Renal cortex interstitium (tissue), 11 donors: ENCODE measurements around the gene RFT1. TPM values are rescaled to one million over a fixed set of nuclear protein-coding genes. Genes with fewer than 3 reads are reported as not detected.

Experiments used
- DNase-seq, 11 donors: peaks; one replicate each; pipeline ENCODE4 v3.0.0-alpha.2; 2013; ENCODE audit warnings: low read depth in 9 of 11, low spot score in 4 of 11; ENCODE audit errors: extremely low read depth in 1 of 11
- polyA plus RNA-seq, 3 donors: library from polyadenylated mRNA; unstranded; fragments of 120-200 nt; gene quantifications; one replicate each; pipeline ENCODE4 v1.2.1, GENCODE V29; 2013; ENCODE audit not compliant: insufficient read length in 3 of 3

Gene RFT1
- polyA plus RNA-seq, 3 donors, result 23.2 to 26.7 (median 26.1) TPM

DNA sequence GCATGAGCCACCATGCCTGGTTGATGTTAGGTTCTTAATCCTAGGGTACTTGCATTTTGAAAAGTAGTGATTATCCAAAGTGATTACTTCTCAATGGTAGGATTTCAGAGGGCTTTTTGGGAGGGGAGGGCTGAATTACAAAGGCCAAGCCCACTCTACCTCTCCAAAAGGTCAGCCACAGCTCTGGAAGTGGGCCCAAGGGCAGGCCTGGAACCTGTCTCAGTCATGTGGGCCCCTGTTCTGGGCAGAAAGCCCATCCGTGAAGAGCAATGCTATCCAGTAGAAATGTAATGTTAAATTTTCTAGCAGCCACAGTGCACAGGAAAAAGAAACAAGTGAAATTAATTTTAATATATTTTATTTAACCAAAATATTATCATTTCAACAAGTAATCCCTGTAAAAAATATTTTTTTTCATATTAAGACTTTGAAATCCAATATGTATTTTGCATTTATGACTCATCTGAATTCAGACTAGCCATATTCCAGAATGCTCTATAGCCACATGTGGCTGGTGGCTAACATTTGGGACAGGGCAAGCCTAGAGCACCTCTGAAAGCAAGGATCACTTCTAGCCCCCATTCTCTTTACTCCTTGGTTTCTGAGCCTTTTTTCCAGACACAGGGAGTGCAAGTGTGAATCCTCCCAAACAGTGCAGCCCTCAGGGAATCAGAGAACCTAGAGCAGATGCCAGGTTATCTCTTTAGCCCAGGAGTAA, 16.8 kb downstream of the RFT1 start:
- no peak for DNase-seq

DNA sequence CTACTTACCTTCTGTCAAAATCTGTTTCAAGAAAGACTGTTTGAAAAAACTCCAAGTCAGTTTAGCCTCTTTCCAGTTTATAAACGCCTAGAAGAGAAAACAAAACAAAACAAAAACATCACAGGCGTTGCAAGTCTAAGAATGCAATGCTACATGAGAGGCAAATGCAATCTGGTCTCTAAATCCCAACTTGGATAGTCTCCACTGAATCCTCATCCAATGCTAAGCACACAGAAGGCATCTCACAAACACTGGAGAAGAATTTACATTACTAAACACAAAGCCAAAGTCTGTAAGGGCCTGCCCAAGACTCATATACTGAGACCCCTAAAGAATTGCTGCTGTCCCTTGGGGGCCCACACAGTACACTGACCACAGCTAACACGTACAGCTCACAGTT, 18.4 kb downstream of the RFT1 start:
- DNase-seq, result no peak

DNA sequence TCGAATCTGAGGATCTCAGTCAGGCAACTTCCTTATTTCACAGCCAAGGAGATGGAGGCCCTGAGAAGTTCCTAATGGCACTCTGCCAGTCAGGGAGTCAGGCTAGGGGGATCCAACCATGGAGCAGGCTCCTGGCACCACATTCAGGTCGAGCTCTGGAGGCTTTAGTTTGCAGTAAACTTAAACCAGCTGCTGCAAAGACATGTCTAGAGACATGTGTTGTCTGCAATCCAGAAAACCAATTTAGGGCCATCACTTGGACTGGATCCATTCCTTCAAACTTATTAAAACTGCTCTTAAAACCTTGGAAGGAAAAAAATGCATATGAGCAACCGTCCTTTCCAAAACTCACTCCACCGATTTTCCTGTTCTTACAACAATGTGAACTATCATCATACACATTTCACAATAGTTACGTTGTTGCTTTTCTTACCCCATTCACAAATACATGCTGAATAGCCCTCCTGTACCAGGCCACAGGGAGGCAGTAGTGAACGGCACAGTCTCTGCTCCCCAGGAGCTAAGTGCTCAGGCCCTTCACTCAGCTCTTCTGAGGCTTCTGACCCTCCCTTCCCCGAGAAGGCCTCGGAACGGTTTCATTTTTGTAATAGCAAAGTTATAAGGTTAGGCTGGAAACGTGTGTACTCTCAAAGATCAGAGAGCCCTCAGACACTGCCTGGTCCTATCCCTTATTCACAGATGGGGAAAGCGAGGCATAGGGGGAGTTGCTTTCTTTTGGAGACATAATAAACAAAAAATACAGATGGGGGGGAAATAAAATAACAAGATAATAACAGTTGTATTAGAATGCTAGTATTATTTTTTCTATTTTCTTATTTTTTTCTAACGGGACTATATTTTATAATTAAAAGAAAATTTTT, 20.1 kb downstream of the RFT1 start:
- DNase-seq, result peak in 2 of 11 donors; percentile 39 to 44

DNA sequence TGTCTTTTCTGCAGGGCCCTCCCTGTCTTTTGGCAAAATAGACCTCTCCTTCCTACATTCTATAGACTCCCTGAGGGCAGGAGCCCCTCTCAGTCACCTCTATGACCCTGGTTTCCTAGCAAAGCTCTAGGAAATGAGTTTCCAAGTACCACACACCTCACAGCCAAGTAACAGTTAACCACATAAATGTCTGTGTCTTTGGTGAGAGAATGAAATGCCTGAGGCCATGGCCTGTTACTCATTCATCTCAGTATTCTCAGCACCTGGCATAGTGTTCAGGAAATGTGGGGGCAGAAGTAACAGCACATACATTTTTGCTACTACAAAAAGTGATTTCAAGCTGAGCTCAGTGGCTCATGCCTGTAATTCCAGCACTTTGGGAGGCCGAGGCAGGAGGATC, 21.0 kb downstream of the RFT1 start:
- no peak for DNase-seq

- DNase-seq, result no peak
Measured at GRCh38 chr3:53104762-53105161, 25.5 kb downstream of the RFT1 start.

DNA sequence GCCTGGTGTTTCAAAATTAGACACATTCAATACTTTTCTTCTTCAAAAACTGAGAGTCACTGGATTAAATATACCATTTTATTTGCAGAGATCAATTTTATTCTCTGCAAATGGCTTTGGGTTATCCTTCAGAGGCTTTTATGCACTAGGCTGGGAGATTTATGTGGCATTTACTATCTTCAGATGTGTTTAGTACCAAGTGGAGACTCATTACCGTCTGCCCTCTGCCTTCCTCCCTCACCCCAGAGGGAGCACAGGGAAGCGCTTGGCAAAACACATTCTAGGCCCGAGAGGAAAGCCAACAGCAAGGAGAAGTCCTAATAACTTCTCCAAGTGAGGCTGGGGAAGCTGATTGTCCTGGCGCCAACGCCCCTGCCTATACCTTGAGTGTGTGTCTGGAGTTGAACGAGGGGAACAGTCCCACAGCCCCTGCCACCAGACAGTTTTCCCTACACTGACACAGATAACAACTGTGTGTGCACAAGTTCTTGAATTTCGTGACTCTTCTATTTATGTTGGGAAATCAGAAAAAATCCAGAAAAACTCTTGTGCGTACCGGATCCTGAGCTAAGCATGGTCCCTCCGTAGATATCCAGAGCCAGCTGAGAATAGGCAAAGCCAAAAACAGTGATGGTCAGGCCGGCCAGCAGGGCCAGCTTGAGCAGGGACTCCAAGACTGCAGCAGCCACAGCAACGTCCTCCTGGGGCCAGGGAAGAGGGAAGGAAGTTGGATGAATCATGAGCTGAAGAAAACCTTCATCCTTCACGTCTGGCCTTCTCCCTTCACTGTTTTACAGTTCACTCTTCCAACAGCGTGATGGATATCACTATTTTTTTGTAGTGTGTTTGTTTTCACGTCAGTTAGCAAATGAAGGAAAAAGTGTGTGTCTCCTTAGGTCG, 26.6 kb downstream of the RFT1 start:
- no peak for DNase-seq

DNA sequence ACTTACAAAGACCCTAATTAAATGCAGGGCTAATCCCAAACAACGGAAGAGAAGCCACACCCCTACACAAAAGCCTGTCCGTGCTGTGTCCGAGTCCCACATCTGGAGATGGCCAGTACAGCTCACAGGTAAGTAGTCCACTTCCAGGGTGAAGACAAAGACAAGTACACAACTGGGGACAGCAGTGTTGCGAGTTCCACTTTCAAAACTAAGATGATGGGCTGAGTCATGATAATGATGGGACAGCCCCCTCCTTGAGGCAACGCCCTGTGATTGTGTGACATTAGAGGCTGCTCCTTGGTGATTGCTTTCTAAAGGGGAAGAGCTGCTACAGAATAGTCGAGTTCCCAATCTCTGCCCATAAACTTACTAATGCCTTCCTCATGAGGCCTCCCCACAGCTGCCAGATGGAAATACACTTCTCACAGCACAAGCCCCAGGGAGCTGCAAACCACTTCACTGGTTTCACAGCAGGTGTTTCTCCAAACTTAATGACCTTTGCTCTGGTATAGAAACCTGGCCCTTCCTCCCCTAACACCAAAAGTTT, 27.6 kb downstream of the RFT1 start:
- no peak for DNase-seq

- no peak for DNase-seq
Measured at GRCh38 chr3:53101956-53102355, 28.3 kb downstream of the RFT1 start.

DNA sequence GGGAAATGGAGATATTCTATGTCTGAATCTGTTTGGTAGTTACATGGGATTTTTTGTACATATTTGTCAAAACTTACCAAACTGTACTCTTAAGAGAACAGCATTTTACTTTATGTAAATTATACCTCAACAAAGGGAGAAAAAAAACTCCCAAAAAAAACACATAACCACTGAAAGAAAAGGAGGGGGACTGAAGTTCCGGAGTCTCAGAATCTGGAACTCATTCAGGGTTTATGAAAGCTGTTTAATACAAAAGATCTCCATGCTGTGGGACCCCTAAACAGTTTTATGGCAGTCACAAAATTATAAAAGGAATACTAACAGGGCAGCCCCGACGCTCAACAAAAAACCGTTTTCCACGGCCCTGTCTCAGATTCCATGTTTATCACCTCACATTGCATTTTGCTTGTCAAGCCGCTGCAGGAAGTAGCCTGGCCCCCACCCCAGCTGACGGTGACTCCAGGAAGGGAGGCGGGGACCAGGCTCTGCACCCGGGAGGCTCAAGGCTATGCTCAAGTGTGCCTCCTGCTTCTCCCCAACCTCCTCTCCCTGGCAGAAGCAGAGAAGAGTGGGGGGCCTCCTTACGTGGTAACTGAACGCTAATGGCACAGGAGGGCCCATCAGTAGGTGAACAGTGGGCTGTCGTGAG, 29.3 kb downstream of the RFT1 start:
- DNase-seq, result peak in 1 of 11 donors; percentile 30

- DNase-seq, result no peak
Measured at GRCh38 chr3:53097887-53098286, 32.3 kb downstream of the RFT1 start.

DNA sequence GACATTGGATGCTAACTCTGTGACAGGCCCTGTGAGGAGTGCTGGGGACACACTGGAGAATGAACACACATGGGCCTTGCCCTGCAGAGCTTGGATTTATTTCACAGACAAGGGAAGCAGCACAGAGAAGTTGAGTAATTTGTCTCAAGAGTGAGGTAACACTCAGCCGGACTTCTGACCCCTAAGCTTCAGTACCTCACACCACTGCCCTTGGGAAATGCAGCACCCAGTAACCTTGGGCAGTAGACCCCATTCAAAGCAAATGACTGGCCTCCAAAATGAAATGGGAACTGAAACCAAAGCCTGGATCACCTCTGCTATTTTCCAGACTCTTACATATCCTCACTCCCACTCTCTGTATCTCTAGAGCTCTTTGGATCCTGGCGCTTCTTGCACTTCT, 37.3 kb downstream of the RFT1 start:
- DNase-seq, result no peak

GRCh38 chr3:53092216-53092615, 38.0 kb downstream of the RFT1 start:
- DNase-seq, result no peak

DNA sequence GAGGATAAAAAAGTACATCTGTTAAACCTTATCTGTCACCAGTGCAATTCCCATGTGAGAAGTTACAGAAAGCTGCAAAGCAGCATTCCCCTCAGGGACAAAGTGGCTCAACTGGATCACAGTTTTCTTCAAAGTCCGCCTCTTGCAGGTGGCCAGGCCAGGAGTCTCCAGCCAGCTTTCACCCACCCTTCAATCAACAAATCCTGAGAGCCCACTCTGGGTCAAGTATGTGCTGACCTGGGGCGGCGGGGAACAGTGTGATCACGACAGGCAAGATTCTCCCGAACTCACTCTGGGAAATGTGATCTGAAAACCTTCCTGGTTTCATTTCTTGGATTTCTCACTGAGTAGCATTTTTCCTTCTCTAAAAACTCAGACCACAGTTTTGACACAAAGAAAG, 39.2 kb downstream of the RFT1 start:
- no peak for DNase-seq

DNA sequence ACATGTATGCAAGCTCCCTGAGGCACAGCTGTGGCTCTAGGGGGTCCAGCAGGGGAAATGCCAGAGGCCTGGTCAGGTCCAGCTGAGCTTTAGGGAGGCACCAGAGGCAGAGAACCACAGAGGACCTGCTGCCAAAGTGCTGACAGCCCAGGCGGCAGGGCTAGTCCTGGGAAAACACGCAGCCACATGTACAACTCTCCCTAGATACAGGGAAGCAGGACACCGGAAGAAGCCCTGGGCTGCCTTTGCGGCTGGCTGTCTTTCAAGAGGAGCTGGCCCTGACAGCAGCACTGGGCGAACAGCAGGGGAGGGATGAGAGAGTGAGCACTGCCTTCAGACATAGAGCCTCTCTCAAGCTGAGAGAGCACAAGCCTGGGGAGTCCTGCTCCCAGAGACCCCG, 40.7 kb downstream of the RFT1 start:
- DNase-seq, result no peak

DNA sequence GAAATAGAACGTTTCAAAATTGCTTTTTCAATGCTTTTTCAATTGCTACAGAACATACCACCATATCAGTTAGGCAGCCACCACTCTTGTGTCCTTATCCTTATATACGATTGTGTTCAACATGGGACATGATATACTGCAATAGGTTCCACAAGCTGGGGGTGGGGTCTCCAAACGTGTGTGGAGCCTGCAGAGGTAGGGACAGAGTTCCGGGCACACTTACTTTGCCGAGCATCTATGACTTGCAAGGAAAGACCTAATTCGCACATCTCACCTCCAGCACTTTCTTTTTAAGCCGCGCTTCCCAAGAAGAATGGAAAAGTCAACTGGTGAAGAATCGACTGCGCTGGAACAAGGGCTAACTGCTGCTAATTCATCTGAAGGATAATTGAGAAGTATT, 44.8 kb downstream of the RFT1 start:
- DNase-seq, result no peak

DNA sequence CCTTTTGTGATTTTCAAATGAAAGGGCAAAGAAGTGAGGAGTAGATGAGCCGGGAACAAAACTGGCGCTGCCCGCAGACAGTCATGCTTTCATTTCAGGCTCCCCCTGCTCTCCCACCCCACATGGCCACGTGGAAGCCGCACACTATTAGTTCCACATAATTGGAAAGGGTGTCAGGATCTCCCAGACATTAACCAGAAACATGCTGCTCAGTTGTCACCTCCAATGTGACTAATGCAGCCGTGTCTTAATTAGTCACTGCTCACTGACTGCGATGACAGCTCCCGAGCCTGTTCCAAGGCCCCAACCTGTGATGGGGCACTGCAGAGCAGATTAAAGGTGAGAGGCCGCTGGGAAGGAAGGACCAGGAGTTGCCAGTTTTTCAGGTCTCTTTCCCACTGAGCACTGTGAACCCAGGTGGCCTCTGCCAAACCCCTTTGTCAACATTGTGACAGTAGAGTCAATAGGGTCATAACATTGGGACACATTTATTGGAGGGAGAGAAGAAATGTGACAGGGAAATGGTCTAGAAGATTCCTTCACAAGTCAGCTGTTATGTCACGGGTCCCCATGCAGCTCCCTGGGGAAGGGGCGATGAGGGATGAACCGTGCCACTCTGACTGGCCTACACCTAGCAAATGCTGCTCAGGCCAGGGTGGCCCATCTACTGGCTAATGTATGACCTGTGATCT, 45.8 kb downstream of the RFT1 start:
- DNase-seq, result no peak

DNA sequence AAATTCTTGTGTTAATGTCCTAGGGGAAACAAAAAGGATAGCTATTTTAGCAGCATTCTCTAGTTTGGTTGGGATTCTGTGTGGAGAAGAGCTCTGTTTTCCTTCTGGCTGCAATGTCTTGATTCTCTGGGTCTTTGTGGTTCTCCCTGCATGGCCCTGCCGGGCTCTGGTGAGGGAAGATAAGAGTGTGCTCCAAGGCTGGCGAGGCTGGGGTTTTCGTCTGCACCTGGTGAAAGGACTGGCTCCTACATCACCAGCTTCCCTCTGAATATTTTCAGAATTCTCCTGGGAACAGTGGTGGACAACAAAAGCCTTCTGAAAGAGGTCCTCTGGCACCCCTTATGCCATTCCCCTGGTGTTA, 46.3 kb downstream of the RFT1 start:
- DNase-seq, result no peak

GRCh38 chr3:53083521-53083920, 46.7 kb downstream of the RFT1 start:
- DNase-seq, result no peak
